A673 (cell line): ENCODE results near the gene NEGR1.

Source experiments
- EZH2 ChIP-seq: fragments of 200-600 bp; sonication (generic); IDR thresholded peaks from 2 replicates; pipeline ENCODE4 v1.6.1; 2017; ENCODE audit warnings: borderline replicate concordance, low read depth, mild to moderate bottlenecking, mixed read lengths, antibody characterized with exemption, low read length; ENCODE audit not compliant: poor library complexity, severe bottlenecking
- TF ChIP-seq, protein P1 (sequence below): fragments of 300-800, 200-600 bp; sonication (generic); conservative IDR thresholded peaks from 2 replicates; pipeline ENCODE4 v1.5.1; 2017; ENCODE audit warnings: low read depth, mild to moderate bottlenecking, antibody characterized with exemption, low read length, moderate library complexity, mixed read lengths

DNA sequence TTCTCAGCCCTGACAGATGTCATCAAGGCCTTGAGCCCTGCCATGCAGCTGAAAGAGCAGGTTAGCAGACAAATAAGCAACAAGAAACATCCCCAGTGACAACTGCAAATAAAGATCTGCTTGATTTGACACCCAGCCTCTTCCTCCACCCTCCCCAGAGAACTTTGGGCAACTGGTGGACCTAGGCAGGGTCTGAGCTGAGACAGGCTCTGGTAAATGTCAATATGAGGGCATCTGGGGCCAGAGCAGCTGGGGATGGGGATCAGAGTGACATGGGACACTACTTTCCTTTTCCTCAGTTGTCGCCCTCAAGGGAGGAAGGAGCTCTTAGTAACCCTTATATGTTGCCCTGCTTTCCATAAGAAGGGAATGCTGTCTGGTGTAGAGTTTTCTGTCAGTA is 544.1 kb downstream of the NEGR1 start:
- TF ChIP-seq, protein P1, sequence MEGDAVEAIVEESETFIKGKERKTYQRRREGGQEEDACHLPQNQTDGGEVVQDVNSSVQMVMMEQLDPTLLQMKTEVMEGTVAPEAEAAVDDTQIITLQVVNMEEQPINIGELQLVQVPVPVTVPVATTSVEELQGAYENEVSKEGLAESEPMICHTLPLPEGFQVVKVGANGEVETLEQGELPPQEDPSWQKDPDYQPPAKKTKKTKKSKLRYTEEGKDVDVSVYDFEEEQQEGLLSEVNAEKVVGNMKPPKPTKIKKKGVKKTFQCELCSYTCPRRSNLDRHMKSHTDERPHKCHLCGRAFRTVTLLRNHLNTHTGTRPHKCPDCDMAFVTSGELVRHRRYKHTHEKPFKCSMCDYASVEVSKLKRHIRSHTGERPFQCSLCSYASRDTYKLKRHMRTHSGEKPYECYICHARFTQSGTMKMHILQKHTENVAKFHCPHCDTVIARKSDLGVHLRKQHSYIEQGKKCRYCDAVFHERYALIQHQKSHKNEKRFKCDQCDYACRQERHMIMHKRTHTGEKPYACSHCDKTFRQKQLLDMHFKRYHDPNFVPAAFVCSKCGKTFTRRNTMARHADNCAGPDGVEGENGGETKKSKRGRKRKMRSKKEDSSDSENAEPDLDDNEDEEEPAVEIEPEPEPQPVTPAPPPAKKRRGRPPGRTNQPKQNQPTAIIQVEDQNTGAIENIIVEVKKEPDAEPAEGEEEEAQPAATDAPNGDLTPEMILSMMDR = no peak
- no peak for TF ChIP-seq EZH2
